ENCODE data around the gene R3HDM2.
A peak's percentile ranks its signal among the peaks of the same experiment; 100 is the strongest.

R3HDM2 gene

DNA sequence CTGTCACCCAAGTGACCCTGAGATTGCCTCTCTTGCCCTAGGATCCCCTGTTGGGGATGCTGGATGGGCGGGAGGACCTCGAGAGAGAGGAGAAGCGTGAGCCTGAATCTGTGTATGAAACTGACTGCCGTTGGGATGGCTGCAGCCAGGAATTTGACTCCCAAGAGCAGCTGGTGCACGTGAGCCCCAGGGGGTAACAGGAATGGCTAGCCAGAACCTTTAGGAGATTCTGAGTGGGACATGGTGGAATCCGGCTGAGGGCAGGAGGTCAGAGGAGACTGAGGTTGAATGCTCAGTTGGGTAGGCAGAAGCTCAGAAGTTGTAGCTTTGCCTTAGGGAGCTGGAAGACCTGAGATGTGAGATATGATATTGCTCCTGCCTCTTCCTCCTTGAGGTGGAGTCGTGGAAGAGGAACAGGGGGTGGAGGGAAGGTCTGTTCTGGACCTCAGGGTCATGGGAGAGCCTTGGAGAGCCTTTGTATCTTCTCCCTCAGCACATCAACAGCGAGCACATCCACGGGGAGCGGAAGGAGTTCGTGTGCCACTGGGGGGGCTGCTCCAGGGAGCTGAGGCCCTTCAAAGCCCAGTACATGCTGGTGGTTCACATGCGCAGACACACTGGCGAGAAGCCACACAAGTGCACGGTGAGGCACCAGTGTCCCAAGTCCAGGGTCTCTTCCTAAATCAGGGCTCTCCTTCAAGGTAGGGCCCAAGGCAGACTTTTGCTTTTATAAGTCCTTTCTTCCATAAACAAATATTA, 35.1 kb upstream of the R3HDM2 start:
- no peak for DNase-seq

DNA sequence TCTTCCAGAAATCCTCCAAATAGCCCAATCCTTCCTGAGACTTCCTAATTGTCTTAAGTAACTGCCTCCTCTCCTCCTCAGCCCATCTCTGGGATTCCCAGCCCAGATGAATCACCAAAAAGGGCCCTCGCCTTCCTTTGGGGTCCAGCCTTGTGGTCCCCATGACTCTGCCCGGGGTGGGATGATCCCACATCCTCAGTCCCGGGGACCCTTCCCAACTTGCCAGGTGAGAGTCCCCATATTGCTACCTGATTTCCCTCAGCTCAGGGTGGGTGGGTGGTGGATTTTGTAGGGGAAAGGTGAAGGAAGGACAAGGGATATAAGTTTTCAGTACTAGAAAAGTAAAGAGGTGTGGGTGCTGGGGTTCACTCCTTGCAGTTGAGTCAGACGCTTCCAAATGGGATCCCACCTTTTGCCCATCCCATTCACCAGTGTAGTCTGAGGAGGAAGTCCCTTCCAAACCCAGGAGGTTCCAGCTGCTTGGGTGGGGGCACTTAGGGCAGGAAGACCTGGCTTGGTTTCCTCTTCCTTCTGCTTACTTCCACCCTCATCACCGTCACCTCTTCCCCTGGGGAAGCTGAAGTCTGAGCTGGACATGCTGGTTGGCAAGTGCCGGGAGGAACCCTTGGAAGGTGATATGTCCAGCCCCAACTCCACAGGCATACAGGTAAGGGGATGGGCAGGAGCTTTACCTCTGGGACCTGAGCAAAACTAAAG, 34.3 kb upstream of the R3HDM2 start:
- no peak for DNase-seq

DNA sequence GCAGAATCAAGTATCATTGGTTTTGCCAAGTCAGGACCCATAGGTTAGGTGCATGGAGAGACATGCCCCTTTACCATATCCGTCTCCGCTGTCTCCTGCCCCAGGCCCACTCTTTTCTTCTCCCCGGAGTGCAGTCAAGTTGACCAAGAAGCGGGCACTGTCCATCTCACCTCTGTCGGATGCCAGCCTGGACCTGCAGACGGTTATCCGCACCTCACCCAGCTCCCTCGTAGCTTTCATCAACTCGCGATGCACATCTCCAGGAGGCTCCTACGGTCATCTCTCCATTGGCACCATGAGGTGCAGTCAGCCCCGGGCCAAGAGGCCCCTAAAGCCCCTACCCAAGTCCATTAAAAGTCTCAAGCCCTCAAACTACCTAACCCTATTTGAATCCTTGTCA, 33.7 kb upstream of the R3HDM2 start:
- DNase-seq = no peak

DNA sequence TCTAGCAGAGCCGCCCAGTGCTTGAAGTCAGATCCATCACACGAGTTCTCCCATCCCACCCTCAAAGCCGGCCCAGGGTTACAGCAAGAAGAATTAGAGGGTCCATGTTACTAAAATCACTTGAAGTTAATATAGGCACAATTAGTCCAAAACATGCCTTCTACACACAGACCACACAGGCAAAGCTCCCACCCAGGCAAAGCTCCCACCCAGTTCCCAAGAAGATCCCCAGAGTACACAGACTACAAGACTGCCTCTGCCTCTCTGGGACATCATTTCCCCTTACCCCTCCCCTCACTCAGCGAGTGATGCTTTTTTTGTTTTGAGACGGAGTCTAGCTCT, 32.0 kb upstream of the R3HDM2 start:
- DNase-seq = no peak

DNA sequence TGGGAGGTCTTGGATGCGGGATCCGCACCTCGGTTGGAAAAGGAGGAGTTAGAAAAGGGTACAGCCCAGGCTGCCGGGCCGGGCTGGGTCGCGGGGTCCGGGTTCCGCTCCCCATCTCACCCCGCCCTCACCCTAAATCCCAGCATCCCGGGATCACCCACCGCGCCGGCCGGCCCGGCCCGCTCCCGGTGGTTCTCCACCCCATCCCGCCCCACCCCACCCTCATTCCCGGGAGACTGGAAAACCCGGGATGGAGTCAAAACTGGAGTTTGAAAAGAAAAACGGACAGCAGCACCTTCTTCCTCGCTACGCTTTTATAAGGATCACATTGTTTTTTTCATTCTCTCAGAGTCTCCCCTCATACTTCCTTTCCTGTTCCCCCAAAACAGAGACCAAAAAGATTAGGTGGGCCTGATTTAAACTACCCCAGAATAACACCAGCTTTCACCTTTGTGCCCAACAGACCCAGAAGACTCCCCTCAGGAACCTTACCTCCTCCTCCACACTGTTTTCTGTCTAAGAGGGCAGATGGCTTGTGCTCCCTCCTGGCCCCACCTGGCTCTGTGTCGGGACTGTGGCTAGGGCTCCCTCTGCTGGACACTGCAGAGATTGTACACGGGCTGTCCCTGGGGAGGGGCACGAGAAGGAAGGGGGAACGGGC, 31.5 kb upstream of the R3HDM2 start:
- DNase-seq = peak; percentile 82 to 86

DNA sequence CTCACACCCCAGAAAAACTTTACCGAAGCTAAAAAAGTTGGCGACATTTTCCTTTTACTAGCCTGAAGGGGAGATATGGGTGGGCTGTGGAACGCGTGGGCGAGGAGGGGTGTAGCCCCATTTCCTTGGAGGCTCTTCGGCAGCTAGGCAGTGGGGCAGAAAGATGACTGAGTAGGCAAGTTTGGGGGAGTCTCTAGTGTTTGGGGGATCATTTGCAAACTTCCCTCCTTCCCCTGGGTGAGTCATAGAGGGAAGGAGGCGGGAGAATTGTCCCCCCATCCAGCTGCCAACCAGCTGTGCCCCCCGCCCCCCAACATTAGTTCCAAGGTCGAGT, 31.0 kb upstream of the R3HDM2 start:
- DNase-seq = peak in 1 of 2 experiments; percentile 12

DNA sequence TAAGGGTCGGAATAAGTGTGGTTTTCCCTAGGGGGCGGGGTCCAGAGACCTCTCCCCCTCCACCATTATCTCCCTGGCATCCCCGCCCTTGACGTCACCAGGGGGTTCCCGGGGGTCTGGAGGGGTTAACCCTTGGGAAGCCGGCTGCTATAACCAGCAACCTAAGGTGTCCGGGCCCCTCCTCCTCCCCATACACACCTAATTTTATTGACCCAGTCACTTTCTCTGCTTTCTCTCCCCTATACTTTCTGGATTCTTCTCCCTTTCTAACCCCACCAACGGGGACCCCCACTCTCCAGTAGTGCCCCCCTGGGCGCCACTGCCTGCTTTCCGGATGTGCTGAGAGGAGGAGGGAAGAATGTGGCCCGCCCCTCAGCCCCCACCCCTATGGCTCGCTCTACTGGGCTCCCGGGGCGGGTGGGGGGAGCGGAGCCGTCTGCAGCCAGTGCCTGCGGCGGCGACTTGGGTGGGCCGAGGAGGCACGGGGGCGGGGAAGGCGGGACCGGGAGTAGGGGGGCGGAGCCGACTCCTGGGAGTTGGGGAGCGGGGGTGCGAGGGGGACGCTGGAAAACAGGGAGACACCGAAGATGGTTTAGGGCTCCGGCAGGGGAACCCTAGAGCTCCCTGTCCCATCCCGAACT, 30.6 kb upstream of the R3HDM2 start:
- DNase-seq = peak; percentile 26 to 43

DNA sequence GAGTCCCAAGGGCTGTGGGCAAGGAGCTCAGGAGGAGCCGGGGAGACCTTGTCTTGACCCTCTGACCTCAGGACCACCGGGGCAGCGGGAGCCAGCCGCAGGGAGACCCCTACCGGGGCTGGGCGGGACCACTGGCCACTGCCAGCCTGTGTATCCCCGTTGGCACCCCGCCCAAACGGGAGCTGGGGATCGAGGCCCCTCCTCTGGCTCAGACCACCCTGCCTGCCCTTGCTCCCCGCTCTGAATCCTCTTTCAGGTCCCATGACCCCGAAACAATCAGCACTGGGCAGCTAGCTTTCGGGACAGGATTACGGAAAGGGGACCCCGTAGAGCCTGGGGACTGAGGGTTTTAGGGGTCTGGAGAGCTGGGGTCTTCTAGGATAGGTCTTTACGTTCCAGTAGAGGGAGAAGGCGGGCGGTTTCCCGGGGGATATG, 30.0 kb upstream of the R3HDM2 start:
- DNase-seq = no peak

DNA sequence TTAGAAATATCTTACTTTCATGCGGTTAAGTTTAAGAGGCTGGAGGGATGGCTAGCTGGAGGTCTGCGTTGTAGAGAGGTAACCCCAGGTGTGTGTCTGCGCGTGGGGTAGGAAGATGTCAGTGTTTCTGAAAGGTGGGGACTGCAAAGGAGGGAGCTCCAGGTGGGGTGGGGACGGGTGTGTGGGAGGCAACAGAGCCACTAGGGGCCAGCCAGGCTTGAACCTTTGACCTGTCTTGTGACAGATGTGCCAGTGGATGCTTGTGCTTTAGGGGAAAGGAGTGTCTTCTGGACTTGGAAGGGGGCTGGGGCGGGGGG, 29.6 kb upstream of the R3HDM2 start:
- peak in 1 of 2 experiments; percentile 7 for DNase-seq

DNA sequence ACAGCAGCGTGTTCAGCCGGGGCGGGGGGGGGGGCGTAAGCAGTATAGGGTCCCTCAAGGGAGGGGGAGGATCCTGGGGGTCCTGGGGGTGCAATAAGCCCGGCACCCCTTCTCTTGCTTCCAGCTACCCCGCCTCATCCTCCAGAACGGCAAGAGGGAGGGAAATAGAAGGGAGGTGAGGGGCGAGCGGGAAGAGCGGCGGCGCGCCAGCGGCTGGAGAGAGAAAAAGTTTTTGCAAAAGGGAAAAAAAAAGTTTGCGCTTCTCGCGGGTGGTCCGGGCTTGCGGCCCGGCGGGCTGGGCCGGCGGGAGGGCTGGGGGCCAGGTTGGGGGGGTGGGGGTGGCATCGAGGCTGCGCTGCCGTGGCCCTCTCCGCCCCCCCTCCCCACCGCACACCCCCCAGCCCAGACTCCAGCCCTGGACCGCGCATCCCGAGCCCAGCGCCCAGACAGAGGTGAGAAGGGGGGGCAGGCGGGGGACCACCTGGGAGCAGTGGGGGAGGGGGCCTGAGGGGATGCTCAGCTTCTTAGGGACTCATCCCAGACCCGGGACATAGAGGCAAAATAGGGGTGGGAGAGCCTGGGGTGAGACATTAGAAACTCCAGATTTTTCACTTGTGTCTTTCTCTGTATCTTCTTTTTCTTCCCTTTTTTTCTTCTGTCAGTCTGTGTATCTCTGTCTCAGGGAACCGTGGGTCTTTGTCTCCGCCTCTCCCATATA, 29.1 kb upstream of the R3HDM2 start, which contains the start of gene GLI1:
GLI1 (plus strand) TSS at position 36 of the 718 bp plus-strand sequence. CDS start 3,907 bp downstream, outside the sequence.
- DNase-seq = no peak

DNA sequence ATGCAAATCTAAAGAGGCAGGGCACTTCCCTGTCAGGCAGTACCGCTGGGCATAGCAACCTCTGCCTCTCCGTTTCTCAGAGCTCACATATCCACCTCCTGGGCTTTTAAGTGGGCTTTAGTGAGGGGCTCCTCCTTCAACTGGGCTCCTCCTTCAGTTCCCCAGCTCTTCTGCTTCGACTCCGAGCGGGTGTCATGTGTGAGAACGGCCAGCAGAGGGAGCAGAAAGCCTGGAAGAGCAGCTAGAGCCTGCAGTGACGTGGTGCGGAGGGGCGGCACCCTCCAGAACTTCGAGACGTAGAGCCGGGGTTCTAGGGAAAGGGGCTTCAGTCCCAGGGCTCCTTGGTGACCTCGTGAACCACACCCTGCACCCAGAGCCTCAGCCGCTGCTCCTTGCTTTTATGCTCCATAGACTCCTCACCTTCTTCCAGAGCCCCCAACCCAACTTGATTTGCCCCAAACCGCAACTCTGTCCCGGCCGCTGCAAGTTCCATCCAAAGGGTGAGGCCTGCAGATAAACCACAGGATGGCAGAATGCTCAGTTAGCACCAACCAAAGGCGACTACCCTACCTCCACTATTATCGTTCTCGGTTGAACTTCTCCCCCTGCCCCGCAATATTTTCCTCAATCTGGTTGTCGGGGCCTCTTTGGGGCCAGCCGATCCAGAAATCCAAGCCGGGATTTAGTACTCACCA, 28.4 kb upstream of the R3HDM2 start:
- peak; percentile 88 to 92 for DNase-seq

DNA sequence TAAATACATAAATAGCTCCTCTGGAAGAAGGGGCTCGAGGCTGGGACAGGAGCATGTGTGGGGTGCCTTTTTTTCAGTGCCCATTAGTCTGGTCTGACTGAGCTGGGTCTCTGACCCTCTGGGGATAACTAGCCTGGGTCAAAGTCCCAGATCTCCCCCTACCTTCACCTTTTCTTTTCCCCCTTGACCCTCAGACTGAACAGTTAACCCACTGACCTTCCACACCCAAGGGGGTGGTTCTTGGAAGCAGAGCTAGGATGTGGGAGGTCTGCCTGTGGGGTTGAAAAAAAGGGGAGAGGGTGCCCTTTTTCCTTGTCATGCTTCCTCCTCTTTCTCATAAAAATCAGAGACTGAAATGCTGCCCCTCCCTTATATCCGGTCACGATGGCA, 27.8 kb upstream of the R3HDM2 start:
- no peak for DNase-seq

DNA sequence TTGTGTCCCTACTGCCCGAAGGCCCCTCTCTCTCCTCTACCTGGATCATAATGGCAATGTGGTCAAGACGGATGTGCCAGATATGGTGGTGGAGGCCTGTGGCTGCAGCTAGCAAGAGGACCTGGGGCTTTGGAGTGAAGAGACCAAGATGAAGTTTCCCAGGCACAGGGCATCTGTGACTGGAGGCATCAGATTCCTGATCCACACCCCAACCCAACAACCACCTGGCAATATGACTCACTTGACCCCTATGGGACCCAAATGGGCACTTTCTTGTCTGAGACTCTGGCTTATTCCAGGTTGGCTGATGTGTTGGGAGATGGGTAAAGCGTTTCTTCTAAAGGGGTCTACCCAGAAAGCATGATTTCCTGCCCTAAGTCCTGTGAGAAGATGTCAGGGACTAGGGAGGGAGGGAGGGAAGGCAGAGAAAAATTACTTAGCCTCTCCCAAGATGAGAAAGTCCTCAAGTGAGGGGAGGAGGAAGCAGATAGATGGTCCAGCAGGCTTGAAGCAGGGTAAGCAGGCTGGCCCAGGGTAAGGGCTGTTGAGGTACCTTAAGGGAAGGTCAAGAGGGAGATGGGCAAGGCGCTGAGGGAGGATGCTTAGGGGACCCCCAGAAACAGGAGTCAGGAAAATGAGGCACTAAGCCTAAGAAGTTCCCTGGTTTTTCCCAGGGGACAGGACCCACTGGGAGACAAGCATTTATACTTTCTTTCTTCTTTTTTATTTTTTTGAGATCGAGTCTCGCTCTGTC, 26.1 kb upstream of the R3HDM2 start:
- DNase-seq = no peak

DNA sequence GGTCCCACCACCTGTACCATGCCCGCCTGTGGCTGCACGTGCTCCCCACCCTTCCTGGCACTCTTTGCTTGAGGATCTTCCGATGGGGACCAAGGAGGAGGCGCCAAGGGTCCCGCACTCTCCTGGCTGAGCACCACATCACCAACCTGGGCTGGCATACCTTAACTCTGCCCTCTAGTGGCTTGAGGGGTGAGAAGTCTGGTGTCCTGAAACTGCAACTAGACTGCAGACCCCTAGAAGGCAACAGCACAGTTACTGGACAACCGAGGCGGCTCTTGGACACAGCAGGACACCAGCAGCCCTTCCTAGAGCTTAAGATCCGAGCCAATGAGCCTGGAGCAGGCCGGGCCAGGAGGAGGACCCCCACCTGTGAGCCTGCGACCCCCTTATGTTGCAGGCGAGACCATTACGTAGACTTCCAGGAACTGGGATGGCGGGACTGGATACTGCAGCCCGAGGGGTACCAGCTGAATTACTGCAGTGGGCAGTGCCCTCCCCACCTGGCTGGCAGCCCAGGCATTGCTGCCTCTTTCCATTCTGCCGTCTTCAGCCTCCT, 25.4 kb upstream of the R3HDM2 start:
- peak; percentile 33 to 46 for DNase-seq

DNA sequence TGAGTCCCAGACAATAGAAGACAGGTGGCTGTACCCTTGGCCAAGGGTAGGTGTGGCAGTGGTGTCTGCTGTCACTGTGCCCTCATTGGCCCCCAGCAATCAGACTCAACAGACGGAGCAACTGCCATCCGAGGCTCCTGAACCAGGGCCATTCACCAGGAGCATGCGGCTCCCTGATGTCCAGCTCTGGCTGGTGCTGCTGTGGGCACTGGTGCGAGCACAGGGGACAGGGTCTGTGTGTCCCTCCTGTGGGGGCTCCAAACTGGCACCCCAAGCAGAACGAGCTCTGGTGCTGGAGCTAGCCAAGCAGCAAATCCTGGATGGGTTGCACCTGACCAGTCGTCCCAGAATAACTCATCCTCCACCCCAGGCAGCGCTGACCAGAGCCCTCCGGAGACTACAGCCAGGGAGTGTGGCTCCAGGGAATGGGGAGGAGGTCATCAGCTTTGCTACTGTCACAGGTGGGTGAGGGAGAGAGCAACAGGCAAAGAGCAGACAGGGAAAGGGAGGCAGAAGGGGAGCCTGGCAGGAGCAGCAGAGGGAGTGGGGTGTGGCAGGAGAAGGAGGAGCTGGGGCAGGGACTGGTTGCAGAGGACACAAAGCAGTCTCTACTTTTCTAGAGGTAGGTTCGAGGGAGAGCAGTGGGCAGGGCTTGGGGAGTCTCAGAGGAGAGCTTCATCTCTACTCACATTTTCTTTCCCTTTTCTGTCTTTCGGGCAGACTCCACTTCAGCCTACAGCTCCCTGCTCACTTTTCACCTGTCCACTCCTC, 24.7 kb upstream of the R3HDM2 start:
- no peak for DNase-seq

DNA sequence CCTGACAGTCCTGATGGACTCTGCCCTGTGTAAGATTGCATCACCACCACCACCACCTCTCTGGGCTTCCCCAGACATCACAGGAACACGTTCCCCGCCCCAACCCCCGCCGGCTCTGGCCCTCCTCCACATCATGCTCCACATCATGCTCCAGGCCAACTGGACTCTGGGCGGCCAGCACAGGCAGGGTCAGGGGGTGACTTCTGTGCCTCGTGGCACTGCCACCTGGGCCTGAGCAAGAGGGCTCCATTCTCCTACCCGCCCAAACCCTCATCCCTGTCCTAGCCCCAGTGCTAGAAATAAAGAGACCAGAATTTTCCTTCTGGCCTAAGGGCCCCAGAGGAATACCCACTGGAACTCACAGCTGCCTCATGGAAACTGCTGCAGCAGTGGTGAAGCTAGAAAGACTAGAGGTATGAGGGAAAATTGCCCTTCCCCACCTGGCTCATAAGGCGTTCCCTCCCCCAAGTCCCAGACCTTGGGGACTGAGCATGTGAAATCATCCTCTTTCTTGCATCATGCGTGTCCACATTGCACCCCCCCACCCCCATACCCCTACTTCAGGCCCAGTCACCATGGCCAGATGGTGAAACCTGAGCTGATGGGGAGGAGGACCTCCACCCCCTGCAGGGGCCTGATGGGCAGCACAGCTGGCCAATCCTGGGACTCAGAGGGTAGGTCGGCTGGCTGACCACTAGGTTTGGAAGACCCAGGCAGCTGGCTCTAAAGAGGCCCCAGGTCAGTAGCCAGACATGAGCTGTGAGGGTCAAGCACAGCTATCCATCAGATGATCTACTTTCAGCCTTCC, 23.9 kb upstream of the R3HDM2 start, which contains the start of gene INHBE:
INHBE (plus strand) TSS at position 742 of the 808 bp plus-strand sequence. CDS start 230 bp downstream, outside the sequence.
- no peak for DNase-seq

DNA sequence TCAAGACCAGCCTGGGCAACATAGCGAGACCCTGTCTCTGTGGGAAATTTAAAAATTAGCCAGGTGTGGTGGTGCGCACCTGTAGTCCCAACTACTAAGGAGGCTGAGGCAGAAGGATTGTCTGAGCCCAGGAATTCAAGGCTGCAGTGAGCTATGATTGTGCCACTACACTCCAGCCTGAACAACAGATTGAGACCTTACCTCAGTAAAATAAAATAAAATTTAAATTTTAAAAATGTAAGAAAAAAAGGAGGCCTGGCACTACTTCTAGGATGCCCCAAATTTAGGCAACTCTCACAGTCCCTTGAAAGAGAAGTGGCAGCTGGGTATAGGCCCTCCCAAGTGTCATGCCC, 23.3 kb upstream of the R3HDM2 start:
- no peak for DNase-seq

DNA sequence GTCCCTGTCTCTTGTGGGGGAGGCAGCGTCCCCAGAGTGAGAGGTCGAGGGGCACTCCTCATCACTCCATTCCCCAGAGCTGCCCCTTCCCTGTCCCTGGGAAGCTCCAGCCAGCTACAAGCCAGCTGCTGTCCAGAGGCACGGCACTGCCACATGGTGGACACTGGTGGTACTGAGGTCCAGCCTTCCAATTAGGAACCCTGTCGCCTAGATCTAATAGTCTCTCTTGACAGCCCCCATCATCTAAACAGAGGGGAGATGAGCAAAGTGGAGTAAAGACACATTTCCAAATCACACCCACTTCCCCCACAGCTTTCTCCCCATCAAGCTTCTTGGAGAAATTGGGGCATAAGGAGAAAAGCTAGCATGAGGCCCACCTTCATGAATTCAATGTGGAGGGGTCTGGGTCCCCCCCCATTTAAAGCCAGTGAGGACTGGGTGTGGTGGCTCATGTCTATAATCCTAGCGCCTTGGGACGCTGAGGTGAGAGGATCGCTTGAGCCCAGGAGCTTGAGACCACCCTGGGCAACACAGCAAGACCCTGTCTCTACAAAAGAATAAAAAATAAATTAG, 22.2 kb upstream of the R3HDM2 start:
- DNase-seq = peak in 1 of 2 experiments; percentile 52

Measured in stimulated activated CD4-positive, alpha-beta T cell treated with anti-CD3 and anti-CD28 coated beads, Interleukin-4, amount 100 ng/mL, for 4 hours (primary cell).